CD4-positive, alpha-beta T cell treated with Interleukin-4 for 1 hour (primary cell): ENCODE data around the gene FHL3.

Experiments
- DNase-seq, 2 donors: peaks; one replicate each; pipeline ENCODE4 v3.0.0-alpha.2; 2020 to 2022

The FHL3 gene

DNA sequence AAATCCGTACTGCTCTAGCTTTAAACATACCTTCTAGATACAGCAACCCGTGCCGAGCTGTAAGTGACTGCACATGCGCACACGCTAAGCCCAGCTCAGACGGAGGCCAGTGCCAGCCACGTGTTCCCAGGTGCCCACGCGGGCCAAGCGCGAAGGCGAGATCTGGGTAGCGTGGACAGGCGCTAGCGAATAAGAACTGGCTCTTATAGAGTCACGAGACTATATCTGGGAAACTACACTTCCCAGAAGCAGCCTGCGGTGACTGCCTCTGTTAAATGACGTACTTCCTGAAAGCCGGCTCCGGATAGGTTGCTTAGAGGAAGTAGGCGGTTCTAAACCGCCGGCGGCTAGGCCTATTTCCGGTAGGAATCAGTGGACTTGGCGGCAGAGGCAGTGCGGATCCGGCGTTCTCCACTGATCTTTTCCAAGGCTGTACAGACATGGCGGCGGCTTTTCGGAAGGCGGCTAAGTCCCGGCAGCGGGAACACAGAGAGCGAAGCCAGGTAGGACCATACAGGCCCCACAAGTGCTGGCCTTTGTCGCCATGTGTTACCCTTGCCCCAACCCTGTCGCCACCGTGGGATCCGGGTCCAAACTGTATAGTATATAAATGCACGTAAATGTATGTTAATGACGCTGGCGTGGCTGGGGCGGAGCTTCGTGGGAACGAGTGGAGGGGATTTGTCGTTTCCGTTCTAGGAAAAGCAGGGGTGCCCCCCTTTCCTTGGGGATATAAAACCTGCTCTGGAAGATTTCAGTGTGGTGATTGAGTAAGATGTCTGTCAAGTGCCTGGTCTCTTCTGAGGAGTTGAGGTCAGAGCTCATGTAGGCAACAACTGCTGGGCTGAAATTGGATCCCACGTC is 7.3 kb upstream of the FHL3 start, which contains the start of gene UTP11:
UTP11 (plus strand) TSS at position 372 of the 864 bp plus-strand sequence; CDS start at position 441, 69 bp downstream.
- DNase-seq: peak; percentile 96 to 97

DNA sequence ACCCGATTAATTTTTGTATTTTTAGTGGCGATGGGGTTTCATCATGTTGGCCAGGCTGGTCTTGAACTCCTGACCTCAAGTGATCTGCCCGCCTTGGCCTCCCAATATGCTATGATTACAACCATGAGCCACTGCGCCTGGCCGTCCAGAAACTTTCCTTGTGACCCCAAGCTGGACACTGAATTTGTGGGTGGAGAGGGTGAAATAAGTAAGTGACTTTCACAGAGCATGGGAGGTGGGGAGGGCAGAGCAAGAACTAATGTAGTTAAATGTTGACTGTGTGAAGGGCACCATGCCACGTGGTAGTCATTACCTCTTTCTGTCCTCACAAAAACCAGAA is 4.5 kb upstream of the FHL3 start:
- no peak for DNase-seq

DNA sequence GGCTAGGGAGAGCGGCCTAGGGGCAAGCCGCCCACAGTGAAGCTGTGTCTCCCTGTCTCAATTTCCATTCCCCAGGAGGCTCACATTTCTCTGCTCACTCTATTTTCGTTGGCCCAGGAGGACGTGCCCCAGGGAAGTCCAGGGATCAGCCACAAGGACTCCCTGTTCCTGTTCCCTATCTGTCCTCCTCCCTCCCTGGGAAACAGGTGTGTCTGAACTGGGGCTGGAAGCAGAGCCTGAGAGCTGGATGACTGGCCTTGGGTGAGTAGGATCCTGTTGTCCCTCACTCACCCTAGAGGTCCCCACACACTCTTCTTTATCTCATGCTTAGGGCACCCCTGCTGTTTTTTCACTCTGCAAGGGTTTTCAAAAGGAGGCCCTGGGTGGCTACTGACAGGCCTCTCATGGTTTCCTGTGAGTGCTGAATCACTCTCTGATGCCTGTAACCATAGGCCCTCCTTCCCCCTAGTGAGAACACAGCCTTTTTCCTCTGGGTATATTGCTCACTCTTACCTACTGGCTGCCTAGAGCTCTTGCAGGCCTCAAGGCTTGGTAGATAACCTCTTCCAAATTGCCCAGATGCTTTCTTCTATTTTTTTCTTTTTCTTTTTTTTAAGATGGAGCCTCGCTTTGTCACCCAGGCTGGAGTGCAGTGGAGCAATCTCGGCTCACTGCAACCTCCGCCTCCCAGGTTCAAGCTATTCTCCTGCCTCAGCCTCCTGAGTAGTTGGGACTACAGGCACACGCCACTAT is 4.0 kb upstream of the FHL3 start:
- DNase-seq: peak; percentile 54 to 58

DNA sequence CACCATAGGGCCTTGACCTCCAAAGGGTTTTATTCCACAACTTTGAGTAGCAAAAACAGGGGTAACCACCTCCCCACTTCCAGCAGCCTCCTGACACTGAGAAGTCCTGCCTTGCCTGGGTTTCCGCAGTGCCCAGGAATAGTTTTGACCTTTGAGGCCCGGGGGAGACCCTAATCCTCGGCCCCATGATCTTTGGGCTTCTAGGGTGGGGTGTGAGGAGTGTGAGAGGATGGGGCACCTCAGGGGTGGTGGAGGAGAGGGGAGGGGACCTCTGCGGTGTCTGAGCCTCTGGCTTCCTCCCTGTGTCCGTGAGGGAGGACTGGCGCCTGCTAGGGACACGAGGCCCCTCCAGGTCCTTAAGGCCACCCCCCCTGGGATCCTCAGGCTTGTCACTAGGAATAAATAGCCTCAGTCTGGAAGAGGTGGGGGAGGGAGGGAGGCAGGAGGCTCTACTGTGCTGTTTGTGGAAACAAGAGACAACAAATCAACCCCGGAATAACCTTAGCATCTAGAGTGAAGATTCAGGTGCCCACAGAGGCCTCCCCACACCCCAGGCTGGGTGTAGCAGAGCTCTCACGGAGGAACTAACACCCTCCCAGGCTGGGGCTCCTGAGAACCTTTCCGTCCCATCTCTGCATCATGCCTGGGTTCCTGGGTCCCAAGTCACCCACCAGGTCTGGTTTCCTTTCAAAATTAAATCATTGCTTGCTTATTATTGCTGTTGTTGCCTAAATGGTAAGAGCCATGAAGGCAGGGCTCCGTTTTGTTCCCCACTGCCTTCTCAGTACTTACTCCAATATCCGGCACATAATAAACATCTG is 904 bp upstream of the FHL3 start:
- DNase-seq: no peak

DNA sequence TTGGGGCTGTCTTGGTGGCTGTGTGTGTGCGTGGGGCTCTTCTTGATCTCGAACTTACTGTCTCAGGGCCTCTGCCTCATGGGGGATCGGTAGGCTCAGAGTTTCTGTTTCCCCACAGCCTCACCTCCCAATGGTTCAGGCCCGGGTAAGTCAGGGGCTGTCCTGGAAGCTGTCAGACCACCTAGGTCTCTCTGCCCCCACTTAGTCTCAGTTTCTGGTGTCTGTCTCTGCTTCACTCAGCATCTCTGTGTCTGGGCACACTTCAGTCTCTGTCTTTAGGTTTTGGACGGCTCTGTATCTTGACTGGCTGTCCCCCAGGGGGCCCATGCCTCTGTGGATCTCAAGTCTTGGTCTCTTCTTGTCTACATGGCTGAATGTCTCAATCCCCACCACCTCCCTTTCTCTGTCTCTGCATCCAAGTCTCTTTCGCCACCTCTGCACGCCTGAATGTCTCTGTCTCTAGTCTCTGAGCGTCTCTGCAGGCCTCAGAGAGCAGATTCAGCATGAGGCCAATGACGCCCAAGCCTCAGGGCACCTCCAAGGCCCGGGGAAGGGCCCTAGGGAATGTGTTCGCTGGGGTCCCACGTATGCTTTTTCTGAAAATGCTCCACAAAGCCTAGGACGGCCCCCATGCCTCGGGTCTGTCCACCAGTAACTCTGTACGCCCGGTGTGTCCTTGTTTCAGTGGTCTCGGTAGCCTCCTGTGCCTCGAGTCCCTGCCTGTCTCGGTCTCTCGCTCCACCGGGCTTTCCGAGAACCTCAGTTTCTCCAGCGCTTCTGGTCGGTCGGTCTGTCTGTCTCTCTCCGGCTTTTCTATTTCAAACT is 818 bp downstream of the FHL3 start:
- no peak for DNase-seq

DNA sequence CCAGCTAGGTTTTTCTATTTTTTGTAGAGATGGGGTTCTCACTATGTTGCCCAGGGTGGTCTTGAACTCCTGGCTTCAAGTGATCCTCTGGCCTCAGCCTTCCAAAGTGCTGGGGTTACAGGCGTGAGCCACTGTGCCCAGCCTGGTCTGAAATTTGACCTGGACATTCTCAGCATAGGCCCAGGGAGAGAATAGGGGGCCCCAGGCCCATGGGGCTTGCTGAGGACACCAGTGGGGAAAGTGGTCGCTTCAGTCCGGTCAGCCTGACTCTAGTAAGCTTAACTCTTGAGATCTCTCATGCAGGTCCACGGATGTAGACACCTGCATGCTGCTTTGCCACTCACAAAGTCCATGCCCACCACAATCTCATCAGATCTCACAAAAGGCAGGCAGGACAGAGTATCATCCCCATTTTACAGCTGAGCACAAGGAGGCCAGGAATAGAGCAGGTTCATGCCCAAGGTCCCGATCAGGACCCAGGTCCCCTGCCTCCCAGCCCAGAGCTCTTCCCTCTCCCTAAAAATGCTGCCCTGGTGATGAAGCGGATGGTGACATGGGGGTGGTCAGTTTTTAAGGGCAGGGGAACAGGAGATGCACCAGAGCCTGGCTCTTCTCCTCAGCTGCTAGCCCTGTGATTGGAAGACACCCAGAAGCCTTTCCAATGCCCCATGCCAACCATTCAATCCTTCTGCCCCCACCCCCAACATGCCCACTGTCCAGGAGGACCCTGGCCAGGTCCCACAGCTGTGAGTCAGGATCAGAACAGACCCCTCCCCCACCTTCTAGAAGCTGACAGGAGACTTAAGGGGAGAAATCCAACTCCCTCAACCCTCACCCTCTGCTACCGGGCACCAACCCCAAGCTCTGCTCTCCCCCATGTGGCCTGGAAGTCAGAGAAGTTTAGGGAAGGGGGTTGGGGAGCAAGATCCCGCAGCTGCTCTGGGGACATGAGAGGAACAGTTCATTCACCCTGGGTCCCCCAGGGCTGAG is 1.8 kb downstream of the FHL3 start:
- no peak for DNase-seq

DNA sequence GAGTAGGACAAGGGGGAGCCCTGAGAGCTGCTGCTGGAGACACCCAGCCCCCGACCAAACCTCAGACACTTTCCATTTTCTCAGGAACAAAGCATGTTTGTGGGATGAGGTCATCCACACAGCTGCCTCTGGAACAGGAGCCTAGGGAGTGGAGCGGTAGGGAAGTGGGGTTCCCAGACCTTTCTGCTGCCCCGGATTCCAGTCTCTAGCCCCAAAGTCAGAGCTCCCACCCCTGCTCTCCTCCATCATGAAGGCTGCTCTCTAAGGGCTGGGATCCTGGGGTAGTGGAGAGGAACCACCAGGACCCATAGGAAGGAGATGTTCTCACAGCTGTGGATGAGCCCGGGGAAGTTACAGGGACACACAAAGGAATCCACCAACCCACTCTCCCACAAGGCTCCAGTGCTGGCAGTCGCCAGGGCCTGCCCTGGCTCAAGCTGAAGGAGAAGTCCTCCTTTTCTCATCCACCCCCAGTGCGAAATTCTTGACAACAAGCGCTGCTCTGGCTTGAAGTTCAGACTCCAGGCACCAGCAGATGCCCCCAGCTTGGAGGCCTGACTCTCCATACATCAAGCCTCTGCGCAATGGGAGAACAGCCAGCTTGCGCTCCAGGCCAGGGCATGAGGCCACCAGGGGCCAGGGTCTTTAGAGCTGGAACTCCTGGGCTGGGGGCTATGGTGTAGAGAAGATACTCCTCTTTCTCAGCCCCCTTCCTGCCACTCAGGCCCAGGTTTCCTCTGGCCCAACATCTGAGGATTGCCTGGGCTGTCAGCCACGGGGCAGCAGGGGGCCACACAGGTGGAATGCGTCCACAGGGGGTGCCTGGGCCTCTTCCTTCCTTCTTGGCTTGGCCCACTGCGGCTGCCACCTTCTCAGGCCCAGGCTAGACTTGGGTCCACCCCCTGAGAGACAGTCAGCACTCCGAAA is 4.5 kb downstream of the FHL3 start:
- no peak for DNase-seq

DNA sequence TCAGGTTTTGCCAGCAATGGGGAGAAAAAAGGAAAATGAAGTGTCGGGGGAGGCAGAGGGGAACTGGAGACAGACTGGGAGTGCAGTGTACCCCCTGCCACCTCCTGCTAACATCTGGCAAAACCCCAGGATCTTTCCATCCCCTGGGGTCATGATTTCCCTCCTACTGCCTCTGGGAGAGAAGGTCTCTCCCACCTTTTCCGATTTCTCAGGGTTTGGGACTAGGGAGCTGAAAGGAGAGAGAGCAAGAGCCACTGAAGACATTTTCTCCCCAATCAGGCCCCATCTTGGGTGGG is 5.1 kb downstream of the FHL3 start:
- no peak for DNase-seq

DNA sequence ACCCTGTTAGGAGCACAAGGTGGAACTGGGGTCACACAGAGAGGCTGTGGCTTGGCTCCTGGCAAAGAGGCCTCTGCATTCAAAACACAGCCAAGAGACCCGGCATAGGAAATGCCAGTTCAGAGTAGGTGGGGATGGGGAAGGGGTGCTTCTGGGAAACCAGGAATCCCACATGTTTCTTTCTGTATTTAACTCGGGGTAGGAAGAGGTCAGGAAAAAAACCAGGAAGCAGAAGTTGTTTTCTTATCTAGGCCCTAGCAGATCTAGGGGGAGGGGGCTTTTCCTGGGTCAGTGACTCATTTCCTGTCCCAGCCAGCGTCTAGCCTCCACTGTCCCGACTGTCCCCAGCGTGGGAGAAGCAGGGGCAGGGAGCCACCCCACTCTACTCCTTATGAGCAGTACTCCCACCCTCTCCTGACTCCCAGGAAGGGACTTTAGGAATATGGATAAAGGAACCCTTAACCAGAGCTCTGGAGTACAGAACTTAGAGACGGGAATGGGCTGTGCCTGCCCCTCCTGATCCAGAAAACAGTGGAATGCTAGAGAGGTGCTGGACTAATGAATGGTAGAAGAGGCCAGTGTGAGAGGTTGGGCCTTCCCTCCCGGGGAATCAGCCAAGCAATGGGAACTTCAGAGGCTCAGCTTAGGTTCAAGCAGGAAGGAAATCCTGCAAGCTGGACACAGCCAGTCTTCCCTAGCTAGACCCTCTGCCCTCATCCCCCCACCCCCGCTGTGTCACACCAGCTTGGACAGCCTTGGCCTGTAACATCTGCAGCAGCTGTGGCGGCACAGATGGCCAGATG is 5.7 kb downstream of the FHL3 start:
- peak in 1 of 2 donors; percentile 43 for DNase-seq

DNA sequence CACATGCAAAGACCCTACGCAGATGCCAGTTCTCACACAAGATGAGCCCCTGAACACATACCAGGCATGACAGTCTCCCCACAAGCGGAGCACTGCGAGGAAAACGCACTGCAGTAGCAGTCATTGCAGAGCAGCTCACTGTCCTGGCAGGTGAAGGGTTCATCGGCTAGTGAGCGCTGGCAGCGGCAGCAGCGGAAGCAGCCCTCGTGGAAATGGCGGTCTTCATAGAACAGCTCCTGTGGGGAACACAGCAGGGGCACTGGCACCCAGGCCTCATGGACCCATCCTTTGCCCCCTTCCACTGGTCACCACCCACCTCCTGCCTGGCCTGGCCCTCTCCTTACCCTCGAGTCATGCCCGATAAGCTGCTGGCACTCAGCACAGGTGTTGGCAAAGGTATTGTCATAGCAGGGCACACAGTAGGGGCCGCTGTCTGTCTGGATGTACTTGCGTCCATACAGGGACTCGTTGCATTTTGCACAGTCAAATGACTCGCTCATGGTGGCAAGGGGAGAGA is 6.3 kb downstream of the FHL3 start:
- no peak for DNase-seq

DNA sequence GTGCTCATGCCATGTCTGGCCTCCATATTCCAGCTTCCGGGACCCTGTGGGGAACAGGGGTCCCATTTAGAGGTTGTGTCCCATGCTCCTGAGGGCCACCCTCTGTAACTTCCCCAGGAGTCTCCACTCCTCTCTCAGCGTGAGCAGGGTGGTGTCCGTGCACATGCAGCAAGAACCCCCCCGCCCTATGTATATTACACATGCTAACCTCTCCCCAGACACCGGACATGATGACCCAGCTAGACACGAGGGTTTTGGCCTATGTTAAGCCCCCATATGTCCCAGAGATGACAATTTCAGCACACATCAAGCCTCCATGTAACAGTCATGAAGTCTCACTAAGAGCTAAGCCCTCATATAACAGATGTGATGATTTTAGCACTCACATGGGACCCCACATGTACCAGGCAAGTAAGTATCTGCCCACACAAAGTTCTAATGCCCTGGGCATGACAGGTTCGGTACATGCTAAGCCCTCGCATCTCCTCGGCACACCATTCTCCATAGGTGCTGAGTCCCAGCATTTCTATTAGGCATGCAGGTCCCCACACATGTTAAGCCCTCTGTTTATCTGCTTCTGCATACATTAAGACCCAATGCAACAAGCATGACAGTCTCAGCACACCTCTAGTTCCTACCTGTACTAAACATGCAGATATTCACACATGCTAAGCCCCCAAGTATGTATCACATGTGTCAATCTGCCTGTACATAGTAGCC is 7.1 kb downstream of the FHL3 start:
- DNase-seq: no peak

DNA sequence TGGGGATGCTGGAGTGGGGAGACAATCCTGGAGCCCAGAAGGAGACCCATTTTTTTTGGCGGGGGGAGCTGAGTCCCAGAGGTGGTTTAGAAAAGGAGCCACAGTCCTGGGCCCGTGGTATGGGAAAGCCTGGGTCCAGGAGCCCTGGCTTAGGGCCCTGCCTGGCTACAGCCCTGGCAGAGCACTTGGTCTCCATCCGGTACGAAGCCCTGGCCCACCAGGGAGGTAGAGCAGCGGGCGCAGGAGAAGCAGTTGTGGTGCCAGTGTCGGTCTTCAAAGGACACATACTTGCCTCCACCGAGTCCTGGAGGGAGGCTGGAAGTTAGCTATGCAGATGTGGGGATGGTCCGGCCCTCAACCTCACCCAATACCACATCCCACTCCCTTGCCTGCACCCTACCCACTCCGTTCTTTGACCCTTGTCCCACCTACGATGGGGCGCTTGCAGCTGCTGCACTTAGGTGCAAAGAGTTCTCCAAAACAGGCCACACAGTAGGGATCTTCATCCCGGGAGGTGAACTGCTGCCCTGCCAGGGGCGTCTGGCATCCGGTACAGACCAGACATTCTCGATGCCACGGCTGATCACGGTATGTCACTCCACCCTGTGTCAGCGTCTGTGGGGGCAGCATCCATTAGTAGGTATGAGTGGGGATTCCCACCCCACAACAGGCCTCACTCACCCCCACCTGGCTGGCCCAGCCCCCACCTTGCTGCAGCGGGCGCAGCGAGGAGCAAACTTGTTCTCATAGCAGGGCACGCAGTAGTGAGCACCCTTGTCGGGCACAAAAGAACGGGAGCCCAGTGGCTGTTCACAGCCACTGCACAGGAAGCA is 7.8 kb downstream of the FHL3 start:
- no peak for DNase-seq

DNA sequence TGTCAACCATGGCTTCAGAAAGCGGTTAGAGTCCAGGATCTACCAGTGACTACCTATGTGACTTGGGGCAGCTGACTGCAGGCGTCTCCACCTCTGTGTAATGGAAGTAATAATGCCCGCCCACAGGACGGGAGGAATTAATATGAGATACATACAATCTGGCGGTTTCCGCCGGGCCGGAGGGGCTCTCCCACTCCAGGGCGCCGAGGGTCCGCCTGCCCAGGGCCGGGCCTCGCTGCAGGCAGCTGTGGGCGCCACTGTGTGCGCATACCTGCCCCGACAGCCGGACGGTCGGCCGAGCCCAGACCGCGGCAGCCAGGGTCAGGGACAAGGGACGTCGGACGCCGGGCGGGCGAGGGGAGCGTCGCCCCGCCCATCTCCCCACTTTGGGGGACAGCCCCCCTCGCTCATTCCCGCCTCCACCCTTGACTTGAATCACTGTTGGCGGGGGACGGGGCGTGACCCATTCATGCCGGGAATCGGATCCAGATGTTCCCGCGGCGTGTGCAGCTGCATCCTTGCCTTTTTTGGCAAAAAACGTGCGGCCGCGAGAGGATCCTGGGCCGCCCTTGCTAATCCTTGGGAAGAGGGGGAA is 9.5 kb downstream of the FHL3 start:
- DNase-seq: peak in 1 of 2 donors; percentile 38

DNA sequence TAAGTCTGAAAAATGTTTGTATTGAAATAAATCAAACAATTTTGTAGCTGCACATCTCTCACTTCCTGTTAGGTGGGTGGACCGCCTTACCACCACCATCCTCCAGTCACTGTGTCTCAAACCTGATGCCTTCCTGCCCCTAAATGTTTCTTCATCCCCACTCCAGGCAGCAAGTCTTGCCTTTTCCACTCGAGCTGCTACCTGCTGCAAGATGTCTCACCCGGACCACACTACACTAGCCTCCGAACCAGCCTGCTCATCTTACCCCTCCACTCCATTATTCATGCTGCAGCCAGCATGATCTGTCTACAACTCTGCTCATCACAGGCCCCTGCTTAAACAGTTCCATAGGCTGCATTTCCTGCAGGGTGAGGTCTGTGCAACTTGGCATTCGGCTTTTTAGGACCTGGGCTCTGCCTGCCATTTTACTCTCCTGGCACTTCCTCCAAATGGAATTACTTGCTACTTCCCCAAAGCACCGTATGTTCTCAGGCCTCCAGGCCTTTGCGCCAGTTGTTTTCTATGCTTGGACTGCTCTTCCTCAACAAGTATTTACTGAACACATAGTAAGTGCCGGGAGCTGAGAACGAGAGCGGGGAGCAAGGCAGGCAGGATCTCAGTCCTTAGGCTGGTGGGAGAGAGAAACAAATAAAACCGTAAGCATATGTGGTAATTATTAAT is 10.3 kb downstream of the FHL3 start:
- DNase-seq: no peak

DNA sequence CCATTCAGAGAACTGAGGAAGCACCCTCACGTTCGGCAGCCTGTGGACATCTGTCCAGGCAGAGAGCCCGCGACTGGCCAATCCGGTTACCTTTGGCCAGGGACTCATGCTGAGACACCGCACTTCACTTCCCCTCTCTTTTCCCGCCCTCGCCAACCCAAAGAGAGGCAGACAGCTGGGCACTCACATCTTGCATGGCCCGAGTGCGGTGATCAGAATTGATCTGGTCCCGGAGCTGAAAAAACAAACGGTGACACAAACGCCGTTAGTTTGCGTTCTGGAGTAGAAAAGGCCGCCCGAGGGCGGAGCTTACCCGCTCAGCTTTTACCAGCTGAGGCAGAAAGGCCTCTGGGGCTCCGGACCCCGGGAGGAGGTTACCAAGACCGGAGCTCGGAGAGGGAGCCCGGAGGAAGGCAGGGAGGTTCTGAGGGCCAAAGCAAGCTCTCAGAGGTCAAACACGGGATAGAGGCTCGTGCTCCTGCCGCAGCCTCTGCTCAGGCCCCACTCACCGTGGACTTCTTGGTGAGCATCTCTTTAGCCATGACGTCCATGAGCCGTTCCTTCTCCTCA is 15.9 kb downstream of the FHL3 start:
- peak in 1 of 2 donors; percentile 42 for DNase-seq

DNA sequence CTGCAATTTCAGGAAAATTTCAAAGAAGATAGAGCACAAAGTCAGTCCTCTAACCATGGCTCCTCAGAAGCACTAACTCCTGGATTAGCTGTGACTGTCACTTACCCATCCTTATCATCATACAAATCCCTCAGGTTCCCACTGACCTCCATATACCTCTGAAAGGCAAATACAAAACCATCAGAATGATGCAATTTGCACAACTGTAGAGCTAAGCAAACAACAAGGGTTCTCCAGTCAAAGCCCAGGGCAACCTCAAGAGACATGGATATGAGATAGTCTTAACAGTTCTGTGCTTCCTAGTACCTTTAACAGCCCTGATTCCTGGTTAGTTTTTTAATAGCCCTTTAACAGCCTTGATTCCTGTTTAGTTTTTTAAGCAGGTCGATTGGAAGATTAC is 17.6 kb downstream of the FHL3 start:
- DNase-seq: no peak
